Right forelimb (tissue), 1 donor: ENCODE measurements around the gene B9D2.
"Not testable (repeated sequence)": the region's sequence is repeated elsewhere in the genome, so short reads cannot be mapped to it uniquely, and the experiment has no call there.

Experiments
- DNase-seq: peaks from one replicate; pipeline ENCODE4 v3.0.0-alpha.2; 2018

Gene B9D2, protein sequence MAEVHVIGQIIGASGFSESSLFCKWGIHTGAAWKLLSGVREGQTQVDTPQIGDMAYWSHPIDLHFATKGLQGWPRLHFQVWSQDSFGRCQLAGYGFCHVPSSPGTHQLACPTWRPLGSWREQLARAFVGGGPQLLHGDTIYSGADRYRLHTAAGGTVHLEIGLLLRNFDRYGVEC

DNA sequence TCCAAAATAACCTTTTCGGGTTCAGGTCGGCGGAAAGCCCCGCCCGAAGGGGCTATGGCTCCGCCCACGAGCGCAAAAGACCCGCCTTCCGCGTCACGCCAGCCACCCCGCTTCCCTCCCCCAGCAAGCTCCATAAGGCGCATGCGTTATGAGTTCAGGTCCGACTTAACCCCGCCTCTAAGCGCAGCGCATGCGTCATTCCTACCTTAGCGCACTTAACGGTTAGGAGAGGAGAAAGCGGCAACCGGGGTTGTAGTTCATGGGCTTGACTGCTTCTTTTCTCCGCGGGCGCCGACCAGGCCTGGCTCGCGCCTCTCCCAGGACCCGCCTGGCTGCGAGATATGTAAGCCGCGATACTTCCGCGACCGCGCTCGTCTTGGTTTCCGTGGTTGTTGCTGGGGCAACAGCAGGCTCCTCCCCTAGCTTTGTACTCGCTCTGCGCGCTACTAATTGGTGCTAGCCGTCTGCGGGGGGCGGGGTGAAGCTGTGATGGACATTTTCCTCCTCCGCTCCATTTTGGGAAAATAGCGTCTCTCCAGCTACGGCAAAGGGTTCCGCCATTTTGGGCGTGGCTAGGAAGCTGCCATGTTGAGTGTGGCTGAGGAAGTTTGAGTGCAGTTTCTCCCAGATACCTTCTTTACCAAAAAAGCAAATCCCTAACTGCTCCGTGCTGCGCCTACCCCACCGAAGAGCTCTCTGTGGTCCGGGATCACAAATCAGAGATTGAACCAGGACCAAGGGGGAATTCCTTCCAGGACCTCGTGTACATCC is at the start of gene B9D2:
Gene B9D2, minus strand, starts transcription at position 397 of the 771 bp plus-strand sequence. CDS start 630 bp downstream, outside the sequence.
- DNase-seq = peak; percentile 98

DNA sequence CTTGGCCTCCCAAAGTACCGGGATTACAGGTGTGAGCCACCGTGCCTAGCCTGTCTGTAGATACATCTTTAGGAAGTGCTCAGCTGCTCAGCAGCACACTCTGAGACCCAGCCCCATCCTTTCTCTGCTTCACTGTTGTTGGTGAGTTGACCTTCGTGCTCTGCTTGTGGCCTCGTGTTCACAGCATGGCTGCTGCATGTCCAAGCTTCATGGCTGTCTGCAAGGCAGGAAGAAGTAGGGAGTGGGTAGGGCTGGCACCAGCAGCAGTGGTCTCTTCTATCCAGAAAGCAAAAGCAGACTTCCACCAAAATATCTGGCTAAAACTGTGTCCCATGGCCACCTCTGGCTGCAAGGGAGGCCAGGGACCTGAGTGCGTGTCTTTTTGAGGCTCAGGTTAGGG is 49.0 kb upstream of the B9D2 start:
- DNase-seq = no peak

DNA sequence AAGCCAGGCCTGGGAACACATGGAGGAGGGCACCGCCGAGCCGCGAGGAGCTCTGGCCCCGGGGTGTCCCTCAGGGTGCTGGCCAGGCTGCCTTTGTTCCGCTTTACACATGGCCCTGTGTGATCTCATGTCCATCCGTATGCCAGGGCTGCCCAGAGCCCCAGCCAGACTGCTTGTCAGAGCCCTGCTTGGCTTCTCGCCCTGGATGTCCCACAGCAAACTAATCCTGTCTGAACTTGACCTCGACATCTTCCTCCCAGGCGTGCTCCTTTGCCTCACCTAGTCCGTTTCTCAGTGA is 48.0 kb upstream of the B9D2 start:
- DNase-seq = no peak

DNA sequence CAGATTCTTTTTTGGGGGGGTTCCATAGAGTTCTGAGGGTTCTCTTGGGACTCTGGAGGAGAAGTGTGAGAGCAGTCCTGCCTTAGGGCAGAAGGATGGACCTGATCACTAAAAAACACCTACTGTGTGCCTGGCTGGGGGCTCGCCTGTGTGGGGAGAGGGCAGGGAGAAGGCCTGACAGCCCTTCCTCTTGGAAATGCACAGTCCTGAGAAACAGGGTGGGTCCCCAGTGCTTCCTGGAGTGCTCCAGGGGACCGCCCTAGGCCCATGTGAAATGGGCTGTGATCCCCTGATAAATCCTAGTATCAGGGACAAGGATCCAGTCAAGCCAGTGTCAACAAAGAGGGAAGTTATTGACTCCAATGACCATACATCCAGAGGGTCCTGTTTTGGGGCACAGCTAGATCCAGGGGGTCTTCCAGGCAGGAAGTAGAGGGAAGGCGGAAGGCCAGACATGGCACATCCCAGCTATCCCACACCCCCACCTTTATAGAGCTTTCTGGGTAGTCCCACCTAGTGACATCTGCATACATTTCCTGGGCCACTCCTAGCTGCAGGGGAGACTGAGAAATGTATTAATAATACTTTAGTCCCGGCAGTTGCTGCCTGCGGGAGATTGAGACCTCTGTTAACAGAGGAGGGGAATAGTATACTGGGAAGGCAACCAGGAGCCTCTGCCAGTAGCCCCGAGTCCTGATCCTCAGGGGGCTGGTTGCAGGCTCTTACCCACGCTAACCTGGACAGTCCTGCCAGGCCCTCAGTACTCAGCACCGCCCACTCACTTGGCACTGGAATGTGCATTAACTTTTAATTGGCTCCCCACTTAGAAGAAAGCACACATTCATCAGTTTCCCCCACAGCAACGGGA is 47.4 kb upstream of the B9D2 start:
- no peak for DNase-seq

DNA sequence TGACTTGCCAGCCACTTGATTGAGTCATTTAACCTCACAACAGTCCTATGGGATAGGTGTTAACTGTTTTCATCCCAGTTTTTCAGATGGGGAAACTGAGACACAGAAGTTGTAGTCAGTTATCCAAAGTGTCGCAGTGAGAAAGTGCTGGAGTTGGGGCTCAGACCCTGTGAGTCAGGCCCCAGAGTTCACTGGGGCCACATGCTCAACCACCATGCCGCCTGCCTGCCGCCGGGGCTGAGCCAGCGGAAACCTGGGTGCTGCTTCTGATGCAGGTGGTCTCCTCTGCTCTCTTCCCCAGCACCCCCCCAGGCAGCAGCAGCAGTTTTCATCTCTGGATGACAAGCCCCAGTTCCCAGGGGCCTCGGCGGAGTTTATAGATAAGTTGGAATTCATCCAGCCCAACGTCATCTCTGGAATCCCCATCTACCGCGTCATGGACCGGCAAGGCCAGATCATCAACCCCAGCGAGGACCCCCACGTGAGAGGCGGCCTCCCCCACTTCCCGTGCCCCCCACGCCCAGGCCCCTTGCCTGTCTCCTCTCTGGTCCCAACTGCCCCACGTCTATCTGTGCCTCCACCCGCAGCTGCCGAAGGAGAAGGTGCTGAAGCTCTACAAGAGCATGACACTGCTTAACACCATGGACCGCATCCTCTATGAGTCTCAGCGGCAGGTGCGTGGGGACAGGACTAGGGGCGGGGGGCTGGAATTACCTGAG is 46.5 kb upstream of the B9D2 start:
- no peak for DNase-seq

DNA sequence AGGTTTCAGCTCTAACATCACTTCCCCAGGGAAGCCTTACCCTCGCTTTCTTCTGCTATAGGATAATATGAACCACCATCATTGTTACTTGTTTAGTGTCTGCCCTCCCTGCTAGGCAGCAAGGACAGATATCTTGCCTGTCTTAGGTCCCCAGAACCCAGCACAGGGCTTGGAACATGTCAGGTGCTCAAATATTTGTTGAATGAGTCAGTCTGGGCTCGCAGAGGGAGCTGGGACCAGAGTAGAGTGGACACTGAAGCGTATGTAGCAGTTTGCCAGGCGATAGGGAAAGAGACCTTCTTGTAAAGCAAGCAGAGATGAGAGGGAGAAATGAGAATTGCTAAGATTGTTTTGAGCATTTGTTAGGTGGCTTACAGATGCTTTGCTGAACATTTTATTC is 45.3 kb upstream of the B9D2 start:
- DNase-seq = no peak

DNA sequence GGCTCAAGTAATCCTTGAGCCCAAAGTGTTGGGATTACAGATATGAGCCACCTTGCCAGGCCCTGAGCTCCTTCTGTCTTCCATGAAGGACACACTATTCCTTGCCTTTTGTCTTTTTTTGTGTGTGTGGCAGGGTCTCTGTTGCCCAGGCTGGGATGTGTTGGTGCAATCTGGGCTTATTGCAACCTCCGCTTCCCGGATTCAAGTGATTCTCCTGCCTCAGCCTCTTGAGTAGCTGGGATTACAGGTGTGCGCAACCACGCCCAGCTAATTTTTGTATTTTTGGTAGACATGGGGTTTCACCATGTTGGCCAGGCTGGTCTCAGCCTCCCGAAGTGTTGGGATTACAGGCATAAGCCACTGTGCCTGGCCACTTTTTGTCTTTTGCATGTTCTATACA is 44.9 kb upstream of the B9D2 start:
- DNase-seq = not testable (repeated sequence)

DNA sequence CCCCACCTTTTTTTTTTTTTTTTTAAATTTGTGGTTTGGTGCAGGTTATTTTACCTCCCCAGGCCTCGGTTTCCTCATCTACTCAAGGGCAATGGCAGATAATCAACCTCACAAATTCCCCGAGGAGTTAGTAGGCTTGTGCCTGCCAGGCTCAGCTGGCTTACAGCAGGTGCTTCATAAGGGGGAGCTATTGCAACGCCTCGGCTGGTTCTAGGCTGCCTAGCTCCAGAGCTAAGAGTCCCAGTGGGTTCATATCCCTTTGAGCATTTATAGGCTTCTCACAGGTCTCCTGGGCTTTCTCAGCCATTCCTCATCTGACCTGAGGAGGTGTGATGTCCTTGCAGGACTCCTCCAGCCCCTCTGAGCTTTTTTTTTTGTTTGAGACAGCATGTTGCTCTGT is 44.3 kb upstream of the B9D2 start:
- DNase-seq = no peak

DNA sequence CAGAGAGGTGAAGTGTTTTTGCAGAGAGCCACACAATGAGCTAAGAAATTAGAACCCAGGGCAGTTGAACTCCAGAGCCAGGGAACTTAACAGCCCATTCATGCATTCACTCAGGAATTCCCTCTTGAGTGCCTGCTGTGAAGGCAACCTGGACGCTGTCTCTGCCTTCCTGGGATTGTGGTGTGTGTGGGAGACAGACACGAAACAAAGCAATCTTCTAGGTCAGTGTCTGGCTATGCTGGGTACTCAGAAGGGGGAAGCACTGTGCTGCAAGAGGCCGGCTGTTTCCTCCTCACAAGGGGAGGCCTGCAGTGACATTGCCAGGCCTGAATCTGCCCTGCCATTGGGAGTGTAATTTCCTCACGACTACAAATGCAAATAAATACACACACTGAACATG is 43.3 kb upstream of the B9D2 start:
- no peak for DNase-seq

DNA sequence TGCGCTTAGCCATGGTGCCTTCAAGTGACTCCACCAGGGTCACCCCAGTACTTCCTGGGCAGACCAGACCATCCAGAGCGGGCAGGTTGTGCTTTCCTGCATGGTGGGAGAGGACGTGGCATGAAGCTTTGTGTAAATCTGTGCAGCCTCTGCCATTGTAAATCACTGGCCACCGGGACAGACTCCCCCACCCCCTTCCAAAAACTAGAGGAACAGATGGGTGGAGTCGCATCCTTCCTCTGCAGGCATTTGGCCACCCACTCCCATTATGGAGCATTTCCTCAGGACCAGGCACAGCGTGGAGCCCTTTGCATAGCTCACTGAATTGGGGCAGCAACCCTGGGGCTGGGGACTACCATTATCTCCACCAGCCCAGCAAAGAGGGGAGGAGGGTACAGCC is 41.8 kb upstream of the B9D2 start:
- no peak for DNase-seq

DNA sequence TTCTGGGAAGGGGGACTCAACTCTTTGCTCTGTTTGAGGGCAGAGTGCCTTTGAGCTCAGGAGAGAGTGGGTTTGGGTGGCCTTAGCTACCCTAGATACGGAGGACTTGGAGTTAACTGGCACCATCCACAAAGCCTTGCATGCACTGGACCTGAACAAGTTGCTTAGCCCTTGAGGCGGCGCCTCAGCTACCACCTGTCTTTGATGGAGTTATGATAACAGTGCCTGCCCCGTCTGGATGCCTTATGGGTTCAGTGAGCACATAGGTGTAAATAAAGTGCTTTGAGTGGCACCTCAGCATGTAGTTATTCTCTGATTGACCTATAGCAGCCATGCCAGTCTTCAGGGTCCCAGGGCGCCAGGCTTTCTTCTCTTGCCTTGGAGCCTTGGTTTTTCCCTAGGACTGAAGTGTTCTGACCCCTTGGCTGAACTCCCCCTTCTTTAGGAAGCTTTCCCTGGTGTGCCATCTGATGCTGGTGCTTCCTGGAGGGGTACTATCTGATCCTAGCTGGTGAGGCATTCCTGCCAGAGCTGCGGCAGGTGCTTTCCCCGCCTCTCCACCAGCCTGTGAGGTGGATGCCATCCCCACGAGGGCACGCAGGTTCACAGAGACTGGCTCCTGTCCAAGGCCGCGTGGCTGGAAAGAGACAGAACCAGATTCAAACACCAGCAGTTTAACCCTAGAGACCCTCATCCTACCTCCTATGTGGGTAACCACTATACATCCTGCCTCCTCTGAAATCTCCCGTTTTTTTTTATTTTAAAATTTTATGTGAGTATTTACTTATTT is 39.4 kb upstream of the B9D2 start:
- no peak for DNase-seq

DNA sequence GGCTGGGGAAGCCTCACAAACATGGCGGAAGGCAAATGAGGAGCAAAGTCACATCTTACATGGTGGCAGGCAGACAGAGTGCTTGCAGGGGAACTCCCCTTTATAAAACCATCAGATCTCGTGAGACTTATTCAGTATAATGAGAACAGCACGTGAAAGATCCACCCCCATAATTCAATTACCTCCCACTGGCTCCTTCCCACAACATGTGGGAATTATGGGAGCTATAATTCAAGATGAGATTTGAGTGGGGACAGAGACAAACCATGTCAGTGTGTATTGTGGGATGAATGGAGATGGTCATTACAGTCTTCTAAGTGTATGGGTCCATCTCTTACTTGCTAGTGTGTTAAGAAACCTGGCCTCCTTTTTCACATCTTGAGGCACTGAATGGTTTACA is 38.1 kb upstream of the B9D2 start:
- no peak for DNase-seq

DNA sequence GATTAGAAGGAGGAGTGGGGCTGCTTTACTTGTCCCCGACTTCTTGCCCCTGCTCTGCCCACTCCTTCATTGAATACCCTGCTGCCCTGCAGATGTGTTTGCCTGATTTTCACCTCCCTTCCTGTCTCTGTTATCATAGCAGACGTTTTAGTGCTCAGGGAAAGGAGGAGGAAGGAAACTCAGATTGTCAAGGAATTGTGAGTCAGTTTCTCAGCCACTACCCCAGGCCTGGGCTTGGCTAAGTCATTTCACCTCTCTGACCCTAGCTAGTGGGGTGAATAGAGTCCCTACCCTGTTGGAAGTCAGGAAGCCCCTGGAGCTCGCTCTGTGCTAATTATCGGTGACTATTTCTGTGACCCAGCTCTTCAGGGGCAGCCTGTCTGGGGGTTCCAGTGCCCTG is 37.5 kb upstream of the B9D2 start:
- DNase-seq = no peak

DNA sequence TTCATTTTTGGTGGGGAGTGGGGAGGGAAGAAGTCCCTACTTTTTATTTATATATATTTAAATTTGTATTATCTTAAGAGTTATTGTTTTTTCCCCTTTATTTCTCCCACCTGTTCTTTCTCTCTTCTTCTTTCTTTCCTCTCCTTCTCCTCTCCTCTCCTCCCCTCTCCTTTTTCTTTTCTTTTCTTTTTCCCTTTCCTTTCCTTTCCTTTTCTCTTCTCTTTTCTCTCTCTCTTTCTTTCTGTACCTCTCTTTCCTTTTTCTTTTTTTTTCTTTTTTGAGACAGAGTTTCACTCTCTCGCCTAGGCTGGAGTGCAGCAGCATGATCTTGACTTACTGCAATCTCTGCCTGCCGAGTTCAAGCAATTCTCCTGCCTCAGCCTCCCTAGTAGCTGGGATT is 35.6 kb upstream of the B9D2 start:
- DNase-seq = no peak

DNA sequence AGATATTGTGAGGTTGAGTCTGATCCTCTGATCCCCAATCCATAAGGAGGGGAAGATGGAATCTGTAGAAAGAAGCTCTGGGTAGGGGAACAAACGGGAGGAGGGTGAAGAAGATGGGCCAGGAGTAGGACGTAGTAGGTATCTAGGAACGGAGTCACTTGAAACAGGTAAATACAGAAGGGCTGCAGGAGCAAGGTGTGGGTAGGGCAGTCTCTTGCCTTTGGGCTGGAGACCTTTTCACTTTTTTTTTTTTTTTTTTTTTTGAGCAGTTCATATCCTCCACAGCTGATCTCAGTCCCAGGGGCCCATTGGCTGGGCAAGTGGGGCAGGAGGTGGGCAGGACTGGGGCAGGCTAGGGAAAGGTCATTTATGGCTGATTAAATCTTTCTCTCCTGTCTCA is 35.1 kb upstream of the B9D2 start:
- DNase-seq = no peak

DNA sequence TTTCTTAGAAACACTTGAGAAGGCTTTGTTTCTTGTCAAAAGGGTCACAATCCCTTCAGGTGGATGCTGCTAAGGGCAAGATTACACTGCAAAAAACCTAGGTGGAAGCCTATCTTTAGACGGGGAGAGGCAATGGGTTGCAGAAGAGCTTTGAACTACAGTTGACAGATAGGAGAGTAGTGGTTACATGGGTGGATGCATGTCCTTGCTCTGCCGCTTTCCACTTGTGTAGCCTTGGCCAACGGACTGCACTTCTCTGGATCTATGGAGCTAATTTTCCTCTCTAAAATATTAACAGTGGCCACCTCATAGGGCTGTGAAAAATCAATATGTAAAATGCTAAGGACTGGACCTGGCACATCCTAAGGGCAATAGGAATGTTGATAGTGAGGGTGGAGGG is 34.6 kb upstream of the B9D2 start:
- no peak for DNase-seq

DNA sequence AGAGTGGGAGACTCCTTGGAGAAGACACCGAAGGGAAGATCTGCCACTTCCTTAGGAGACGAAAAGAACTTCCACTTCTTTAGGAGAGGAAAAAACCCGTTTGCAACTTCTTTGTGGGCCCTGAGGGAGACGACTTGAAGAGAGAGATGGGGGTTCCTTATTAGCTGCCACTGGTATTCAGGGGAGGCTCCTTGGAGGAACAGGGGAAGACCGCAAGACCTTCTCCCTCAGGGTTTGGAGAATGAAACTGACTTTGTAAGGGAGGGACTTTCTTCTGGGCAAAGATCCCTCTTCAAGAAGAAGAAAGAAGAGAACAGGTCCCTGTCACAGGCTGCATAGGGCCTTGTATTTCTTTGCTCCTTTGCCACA is 34.1 kb upstream of the B9D2 start:
- DNase-seq = no peak

DNA sequence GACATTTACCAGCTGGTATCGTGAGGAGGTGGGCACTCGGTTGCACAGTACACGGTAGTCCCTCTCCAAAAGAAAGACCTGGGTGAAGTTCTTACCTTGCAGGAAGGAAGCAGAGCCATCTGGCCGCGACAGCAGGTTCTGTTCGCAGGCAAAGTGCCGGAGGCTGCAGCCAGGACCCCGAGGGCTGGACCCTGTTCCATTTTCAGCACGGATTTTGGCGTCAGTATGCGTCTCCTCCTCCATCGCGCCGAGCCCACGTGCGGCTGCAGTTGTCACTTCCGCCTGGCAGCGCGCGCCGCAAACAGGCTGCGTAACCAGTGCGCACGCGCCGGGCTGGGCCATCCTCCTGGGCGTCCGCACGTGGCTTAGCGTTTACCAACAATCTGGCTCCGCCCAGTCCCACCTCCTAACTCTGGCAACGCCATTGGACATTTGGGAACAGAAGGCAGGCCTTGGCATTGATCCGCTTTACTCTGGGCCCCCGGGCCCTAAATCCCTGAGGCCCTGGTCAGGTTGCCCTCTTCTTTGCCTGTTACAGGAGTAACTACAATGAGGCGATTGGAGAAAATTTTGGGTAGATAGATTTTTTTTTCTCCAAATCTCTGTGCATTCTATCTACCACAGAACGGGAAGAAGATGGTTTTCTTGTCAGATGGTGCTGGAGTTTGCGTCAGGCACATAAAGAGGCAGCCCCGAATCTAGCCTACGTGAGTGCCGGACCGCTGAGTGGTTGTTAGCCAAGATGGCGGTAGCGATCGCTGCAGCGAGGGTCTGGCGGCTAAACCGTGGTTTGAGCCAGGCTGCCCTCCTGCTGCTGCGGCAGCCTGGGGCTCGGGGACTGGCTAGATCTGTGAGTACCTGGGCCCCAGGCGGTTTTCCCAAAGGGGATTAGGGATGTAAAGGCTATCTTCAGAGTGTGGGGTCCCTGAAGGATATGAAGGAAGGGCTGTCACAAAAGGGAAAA is 33.4 kb upstream of the B9D2 start, which contains the start of the genes BCKDHA and EXOSC5:
Gene BCKDHA, plus strand, starts transcription at position 733 of the 964 bp plus-strand sequence. Its CDS starts 10 bp downstream, at position 743.
Gene EXOSC5, minus strand, starts transcription at position 274 of the 964 bp plus-strand sequence. Its CDS starts 31 bp downstream, at position 243.
- peak; percentile 98 for DNase-seq

DNA sequence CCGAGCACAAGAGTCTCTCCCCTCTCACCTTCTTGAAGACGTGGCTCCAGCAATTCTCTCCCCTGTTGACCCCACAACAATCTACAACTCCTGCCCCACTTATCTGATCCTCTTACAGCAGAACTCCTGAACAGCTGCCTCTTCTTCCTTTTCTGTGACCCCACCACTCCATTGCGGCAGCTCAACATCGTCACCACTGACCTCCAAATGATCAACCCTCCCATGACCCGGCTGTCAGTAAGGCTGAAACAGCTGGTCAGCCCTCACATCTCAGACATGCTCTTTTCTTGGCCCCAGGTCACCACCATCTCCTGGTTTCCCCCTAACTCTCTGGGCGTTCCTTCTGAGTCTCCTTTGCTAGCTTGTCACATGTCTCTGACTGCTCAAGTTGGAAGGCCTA is 31.4 kb upstream of the B9D2 start:
- no peak for DNase-seq

DNA sequence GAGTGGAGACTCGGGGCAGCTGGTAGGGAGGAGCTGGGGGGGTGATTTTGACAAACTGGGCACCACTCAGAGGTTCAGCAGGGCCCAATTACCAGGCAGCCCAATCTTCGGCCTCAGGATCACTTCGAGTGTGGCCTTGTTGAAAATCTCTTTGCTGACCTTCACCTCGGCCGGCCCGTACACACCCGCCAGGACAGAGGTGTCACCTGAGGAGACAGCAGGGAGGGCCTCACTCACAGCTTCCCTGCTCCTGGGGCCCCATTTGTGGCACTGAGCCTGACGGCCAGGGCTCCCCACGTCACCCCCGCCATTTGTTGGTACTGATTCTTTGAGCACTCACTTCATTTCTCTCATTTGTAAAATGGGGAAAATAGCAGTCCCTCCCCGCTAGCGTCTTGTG is 28.8 kb upstream of the B9D2 start:
- DNase-seq = no peak

DNA sequence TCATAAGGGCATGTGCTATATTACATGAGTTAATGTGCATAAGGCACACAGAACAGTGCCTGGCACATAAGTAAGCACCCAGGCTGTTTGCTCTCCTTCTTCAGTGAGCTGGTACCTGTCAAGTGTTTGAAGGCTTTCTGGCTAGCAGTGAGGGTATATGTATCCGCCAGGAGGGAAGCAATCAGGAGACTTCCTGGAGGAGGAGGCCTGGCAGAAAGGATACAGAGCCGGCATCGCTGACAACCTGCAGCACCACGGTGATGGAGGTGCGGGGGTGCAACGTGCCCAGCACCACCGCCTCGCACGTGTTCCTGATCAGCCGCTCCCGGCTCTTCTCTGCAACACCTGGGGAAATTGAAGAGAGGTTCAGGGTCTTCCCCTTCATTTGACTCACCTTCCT is 27.7 kb upstream of the B9D2 start:
- no peak for DNase-seq
